GM18907 (cell line): ENCODE results near the gene GRIK1.
A peak's percentile ranks its signal among the peaks of the same experiment; 100 is the strongest.

Experiments used
- ATAC-seq: cut with Tn5 transposase; IDR thresholded peaks from one replicate; pipeline ENCODE4 v1.9.1; 2021; ENCODE audit warnings: mild to moderate bottlenecking, moderate library complexity; ENCODE audit not compliant: unreplicated experiment

The GRIK1 gene

GRCh38 chr21:29914326-29914725 lies 25.5 kb downstream of the GRIK1 start:
- no peak for ATAC-seq

GRCh38 chr21:29909571-29909970 lies 30.2 kb downstream of the GRIK1 start:
- ATAC-seq, result no peak

- ATAC-seq, result no peak
Measured at GRCh38 chr21:29904359-29905282, 35.2 kb downstream of the GRIK1 start.

- no peak for ATAC-seq
Measured at GRCh38 chr21:29896884-29897283, 42.9 kb downstream of the GRIK1 start.

- no peak for ATAC-seq
Measured at GRCh38 chr21:29893687-29894086, 46.1 kb downstream of the GRIK1 start.

GRCh38 chr21:29892379-29892778 lies 47.4 kb downstream of the GRIK1 start:
- no peak for ATAC-seq

GRCh38 chr21:29888437-29888836 lies 51.4 kb downstream of the GRIK1 start:
- ATAC-seq, result no peak

- ATAC-seq, result no peak
Measured at GRCh38 chr21:29887313-29888009, 52.3 kb downstream of the GRIK1 start.

- no peak for ATAC-seq
Measured at GRCh38 chr21:29885491-29885890, 54.3 kb downstream of the GRIK1 start.

- ATAC-seq, result no peak
Measured at GRCh38 chr21:29875873-29876272, 63.9 kb downstream of the GRIK1 start.

GRCh38 chr21:29875036-29875716 lies 64.6 kb downstream of the GRIK1 start:
- ATAC-seq, result no peak

GRCh38 chr21:29873908-29874307 lies 65.9 kb downstream of the GRIK1 start:
- no peak for ATAC-seq

- no peak for ATAC-seq
Measured at GRCh38 chr21:29870814-29871213, 69.0 kb downstream of the GRIK1 start.

- ATAC-seq, result no peak
Measured at GRCh38 chr21:29867796-29868195, 72.0 kb downstream of the GRIK1 start.

GRCh38 chr21:29860346-29860745 lies 79.5 kb downstream of the GRIK1 start:
- ATAC-seq, result no peak

- no peak for ATAC-seq
Measured at GRCh38 chr21:29857150-29857549, 82.6 kb downstream of the GRIK1 start.

- no peak for ATAC-seq
Measured at GRCh38 chr21:29854795-29855194, 85.0 kb downstream of the GRIK1 start.

GRCh38 chr21:29851611-29852010 lies 88.2 kb downstream of the GRIK1 start:
- ATAC-seq, result no peak

- ATAC-seq, result peak; percentile 100
Measured at GRCh38 chr21:29849735-29850176, 90.0 kb downstream of the GRIK1 start.

- no peak for ATAC-seq
Measured at GRCh38 chr21:29843804-29844203, 96.0 kb downstream of the GRIK1 start.

GRCh38 chr21:29834617-29835016 lies 105.2 kb downstream of the GRIK1 start:
- ATAC-seq, result no peak
